Suprapubic skin (tissue), 4 donors: Measurements from ENCODE around the gene RUSC1. TPM values are rescaled to one million over a fixed set of nuclear protein-coding genes. Genes with fewer than 3 reads are reported as not detected.

ENCODE experiments used
- DNase-seq, 2 donors: peaks; one replicate each; pipeline ENCODE4 v3.0.0-alpha.2; 2019; ENCODE audit warnings: low spot score in 2 of 2
- H3K27ac ChIP-seq: fragments of 200-600 bp; sonication (generic); one replicate; pipeline ENCODE4 v1.5.1; 2019
- H3K27me3 ChIP-seq: fragments of 200-600 bp; sonication (generic); one replicate; pipeline ENCODE4 v1.5.1; 2019
- H3K36me3 ChIP-seq: fragments of 200-600 bp; sonication (generic); one replicate; pipeline ENCODE4 v1.5.1; 2019
- H3K4me1 ChIP-seq: fragments of 200-600 bp; sonication (generic); one replicate; pipeline ENCODE4 v1.5.1; 2019
- H3K4me3 ChIP-seq: fragments of 200-600 bp; sonication (generic); one replicate; pipeline ENCODE4 v1.5.1; 2019; ENCODE audit warnings: mild to moderate bottlenecking
- H3K9me3 ChIP-seq: fragments of 200-600 bp; sonication (generic); one replicate; pipeline ENCODE4 v1.5.1; 2019
- CTCF ChIP-seq, 2 donors: fragments of 200-600 bp in 1 of 2; fragments of 450-650 bp in 1 of 2; sonication (generic) in 1 of 2; IDR thresholded peaks; one replicate each; pipeline ENCODE4 v1.5.1; 2016 to 2019; ENCODE audit warnings: antibody characterized with exemption in 2 of 2, mild to moderate bottlenecking in 1 of 2, moderate library complexity in 1 of 2
- EP300 ChIP-seq: sonication (generic); formaldehyde crosslinking; IDR thresholded peaks from one replicate; pipeline ENCODE4 v1.6.1; 2017; ENCODE audit warnings: antibody characterized with exemption
- POLR2A ChIP-seq, 2 donors: fragments of 450-650 bp; IDR thresholded peaks; one replicate each; pipeline ENCODE4 v1.6.1; 2017; ENCODE audit warnings: antibody characterized with exemption in 2 of 2, mild to moderate bottlenecking in 2 of 2, moderate library complexity in 2 of 2
- POLR2AphosphoS5 ChIP-seq, 3 donors: sonication (generic); formaldehyde crosslinking; IDR thresholded peaks; one replicate each; pipeline ENCODE4 v1.6.1; 2017; ENCODE audit warnings: antibody characterized with exemption in 3 of 3
- WGBS: methylation state at CpG from one replicate; pipeline ENCODE4 v1.1.5; 2018; 5-methylcytosine and 5-hydroxymethylcytosine counted together
- total RNA-seq, 4 donors: library from RNA; depleted of rRNA; stranded (reverse); fragments of >200 nt; gene quantifications; one replicate each; pipeline ENCODE4 v1.1.0, GENCODE V29; 2016

The RUSC1 gene
- total RNA-seq, 4 donors from 2014 or later = 34.2 to 51.5 (median 42.8) TPM

- no peaks in the 10 kb centered on the region for H3K9me3 ChIP-seq
- H3K4me1 ChIP-seq = peaks cover 50% of the 10 kb centered on the region
- no peaks in the 10 kb centered on the region for H3K27me3 ChIP-seq
- TF ChIP-seq CTCF (IDR thresholded peaks at IDR 0.05) = no peak
- TF ChIP-seq POLR2AphosphoS5 (IDR thresholded peaks at IDR 0.05) = no peak
- no peak for TF ChIP-seq EP300
- no peak for TF ChIP-seq POLR2A (IDR thresholded peaks at IDR 0.05)
- peak overlapping the region; percentile 79 for H3K4me3 ChIP-seq
- no peak for DNase-seq
- WGBS = 35% methylated on average over 26 of the region's 27 CpGs
- peaks cover 14% of the 10 kb centered on the region for H3K36me3 ChIP-seq
- H3K27ac ChIP-seq = peak overlapping the region; percentile 88
Observed at GRCh38 chr1:155321639-155322503, 1.2 kb downstream of the RUSC1 start.

GRCh38 chr1:155322571-155322952, 1.9 kb downstream of the RUSC1 start:
- H3K27me3 ChIP-seq = no peaks in the 10 kb centered on the region
- DNase-seq = no peak
- TF ChIP-seq EP300 (no peak), POLR2A (IDR thresholded peaks at IDR 0.05) (no peak), CTCF (IDR thresholded peaks at IDR 0.05) (no peak), POLR2AphosphoS5 (IDR thresholded peaks at IDR 0.05) (no peak)
- peak overlapping the region; percentile 88 for H3K27ac ChIP-seq
- peaks cover 50% of the 10 kb centered on the region for H3K4me1 ChIP-seq
- H3K36me3 ChIP-seq = peaks cover 21% of the 10 kb centered on the region
- peak overlapping the region; percentile 79 for H3K4me3 ChIP-seq
- no peaks in the 10 kb centered on the region for H3K9me3 ChIP-seq
- whole genome bisulfite sequencing = under 1% methylated on average over 17 of the region's 28 CpGs

GRCh38 chr1:155322953-155323728, 2.4 kb downstream of the RUSC1 start:
- Histone ChIP-seq H3K27ac (peak overlapping the region; percentile 88), H3K9me3 (no peaks in the 10 kb centered on the region), H3K4me1 (peaks cover 50% of the 10 kb centered on the region), H3K27me3 (no peaks in the 10 kb centered on the region), H3K4me3 (peak overlapping the region; percentile 79), H3K36me3 (peaks cover 26% of the 10 kb centered on the region)
- TF ChIP-seq EP300 (no peak), CTCF (IDR thresholded peaks at IDR 0.05) (peak; percentile 85 to 96), POLR2AphosphoS5 (IDR thresholded peaks at IDR 0.05) (peak in 1 of 3 donors; percentile 47)
- WGBS = under 1% methylated on average over 23 of the region's 58 CpGs
- peak; percentile 94 to 95 for DNase-seq

GRCh38 chr1:155323729-155324036, 3.0 kb downstream of the RUSC1 start:
- Histone ChIP-seq H3K36me3 (peaks cover 26% of the 10 kb centered on the region), H3K4me1 (peaks cover 50% of the 10 kb centered on the region), H3K4me3 (peak overlapping the region; percentile 79), H3K27ac (peak overlapping the region; percentile 88), H3K27me3 (no peaks in the 10 kb centered on the region), H3K9me3 (no peaks in the 10 kb centered on the region)
- WGBS = 0% methylated on average over 17 of the region's 29 CpGs
- TF ChIP-seq CTCF (IDR thresholded peaks at IDR 0.05) = no peak
- TF ChIP-seq EP300 = no peak
- TF ChIP-seq POLR2AphosphoS5 (IDR thresholded peaks at IDR 0.05) = no peak
- no peak for TF ChIP-seq POLR2A (IDR thresholded peaks at IDR 0.05)
- peak; percentile 93 for DNase-seq
